ENCODE measurements around the gene MS4A1. TPM values are rescaled to one million over a fixed set of nuclear protein-coding genes. Genes with fewer than 3 reads are reported as not detected.

The MS4A1 gene
- total RNA-seq, 1 donor from 2014 or later, result not detected

DNA sequence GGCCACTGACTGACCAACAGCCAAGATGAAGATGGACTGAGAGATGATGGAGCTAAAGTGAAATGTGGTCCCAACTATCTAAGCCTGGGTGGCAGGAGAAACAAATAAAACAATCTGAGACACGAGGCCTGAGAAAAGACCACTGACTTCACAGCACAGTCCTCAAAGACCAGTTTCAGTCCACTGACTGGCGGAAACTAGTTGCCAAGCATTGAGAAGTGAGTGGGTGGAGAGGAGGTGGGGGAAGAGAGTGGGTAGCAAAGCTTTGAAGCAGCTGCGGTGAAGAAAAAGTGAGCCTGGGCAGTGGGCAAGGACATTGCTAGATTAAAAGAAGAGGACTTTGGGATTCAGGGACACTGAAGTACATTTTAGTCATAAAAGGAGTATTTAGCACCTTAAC, 1.9 kb downstream of the MS4A1 start:
- no peak for DNase-seq (ENCODE audit: low spot score)
- Mint-ChIP-seq H3K9me3 (ENCODE audit: unreplicated experiment) (no peaks in the 10 kb centered on the region), H3K27me3 (ENCODE audit: unreplicated experiment) (peaks cover 1% of the 10 kb centered on the region), H3K4me1 (ENCODE audit: unreplicated experiment) (no peaks in the 10 kb centered on the region), H3K4me3 (ENCODE audit: unreplicated experiment) (no peak overlapping the region), H3K27ac (ENCODE audit: unreplicated experiment) (no peak overlapping the region), H3K36me3 (ENCODE audit: low read depth, unreplicated experiment) (no peaks in the 10 kb centered on the region)
- TF ChIP-seq, protein P1, sequence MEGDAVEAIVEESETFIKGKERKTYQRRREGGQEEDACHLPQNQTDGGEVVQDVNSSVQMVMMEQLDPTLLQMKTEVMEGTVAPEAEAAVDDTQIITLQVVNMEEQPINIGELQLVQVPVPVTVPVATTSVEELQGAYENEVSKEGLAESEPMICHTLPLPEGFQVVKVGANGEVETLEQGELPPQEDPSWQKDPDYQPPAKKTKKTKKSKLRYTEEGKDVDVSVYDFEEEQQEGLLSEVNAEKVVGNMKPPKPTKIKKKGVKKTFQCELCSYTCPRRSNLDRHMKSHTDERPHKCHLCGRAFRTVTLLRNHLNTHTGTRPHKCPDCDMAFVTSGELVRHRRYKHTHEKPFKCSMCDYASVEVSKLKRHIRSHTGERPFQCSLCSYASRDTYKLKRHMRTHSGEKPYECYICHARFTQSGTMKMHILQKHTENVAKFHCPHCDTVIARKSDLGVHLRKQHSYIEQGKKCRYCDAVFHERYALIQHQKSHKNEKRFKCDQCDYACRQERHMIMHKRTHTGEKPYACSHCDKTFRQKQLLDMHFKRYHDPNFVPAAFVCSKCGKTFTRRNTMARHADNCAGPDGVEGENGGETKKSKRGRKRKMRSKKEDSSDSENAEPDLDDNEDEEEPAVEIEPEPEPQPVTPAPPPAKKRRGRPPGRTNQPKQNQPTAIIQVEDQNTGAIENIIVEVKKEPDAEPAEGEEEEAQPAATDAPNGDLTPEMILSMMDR (IDR thresholded peaks at IDR 0.05; ENCODE audit: unreplicated experiment), result no peak

DNA sequence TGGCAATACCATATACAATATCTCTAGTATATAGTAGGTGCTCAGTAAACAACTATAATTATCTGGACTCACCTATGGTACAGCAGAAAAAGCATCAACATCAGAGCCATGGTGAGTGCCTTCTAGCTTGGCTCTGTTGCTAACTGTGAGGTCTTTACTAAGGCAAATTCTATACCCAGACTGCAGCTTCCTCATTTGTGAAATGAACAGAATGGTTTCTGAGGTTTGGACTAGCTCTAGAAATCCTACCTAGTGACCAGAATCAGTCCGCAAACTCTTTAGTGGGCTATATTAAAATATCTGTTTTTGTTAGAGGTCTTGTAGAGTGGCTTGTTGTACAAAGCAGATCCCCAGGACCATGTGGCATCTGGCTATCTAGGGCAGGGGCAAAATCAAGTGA, 3.7 kb downstream of the MS4A1 start:
- DNase-seq (ENCODE audit: low spot score), result no peak
- Mint-ChIP-seq H3K27me3 (ENCODE audit: unreplicated experiment) (peaks cover 2% of the 10 kb centered on the region), H3K36me3 (ENCODE audit: low read depth, unreplicated experiment) (no peaks in the 10 kb centered on the region), H3K4me1 (ENCODE audit: unreplicated experiment) (no peaks in the 10 kb centered on the region), H3K27ac (ENCODE audit: unreplicated experiment) (no peak overlapping the region), H3K9me3 (ENCODE audit: unreplicated experiment) (no peaks in the 10 kb centered on the region), H3K4me3 (ENCODE audit: unreplicated experiment) (no peak overlapping the region)
- TF ChIP-seq, protein P1 (IDR thresholded peaks at IDR 0.05; ENCODE audit: unreplicated experiment), result no peak

DNA sequence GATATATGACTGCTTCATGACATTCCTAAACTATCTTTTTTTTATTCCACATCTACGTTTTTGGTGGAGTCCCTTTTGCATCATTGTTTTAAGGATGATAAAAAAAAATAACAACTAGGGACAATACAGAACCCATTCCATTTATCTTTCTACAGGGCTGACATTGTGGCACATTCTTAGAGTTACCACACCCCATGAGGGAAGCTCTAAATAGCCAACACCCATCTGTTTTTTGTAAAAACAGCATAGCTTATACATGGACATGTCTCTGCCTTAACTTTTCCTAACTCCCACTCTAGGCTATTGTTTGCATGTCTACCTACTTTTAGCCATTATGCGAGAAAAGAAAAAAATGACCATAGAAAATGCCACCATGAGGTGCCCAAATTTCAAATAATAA, 13.2 kb downstream of the MS4A1 start:
- H3K36me3 Mint-ChIP-seq (ENCODE audit: low read depth, unreplicated experiment), result no peaks in the 10 kb centered on the region
- no peaks in the 10 kb centered on the region for H3K9me3 Mint-ChIP-seq (ENCODE audit: unreplicated experiment)
- peaks cover 2% of the 10 kb centered on the region for H3K4me1 Mint-ChIP-seq (ENCODE audit: unreplicated experiment)

DNA sequence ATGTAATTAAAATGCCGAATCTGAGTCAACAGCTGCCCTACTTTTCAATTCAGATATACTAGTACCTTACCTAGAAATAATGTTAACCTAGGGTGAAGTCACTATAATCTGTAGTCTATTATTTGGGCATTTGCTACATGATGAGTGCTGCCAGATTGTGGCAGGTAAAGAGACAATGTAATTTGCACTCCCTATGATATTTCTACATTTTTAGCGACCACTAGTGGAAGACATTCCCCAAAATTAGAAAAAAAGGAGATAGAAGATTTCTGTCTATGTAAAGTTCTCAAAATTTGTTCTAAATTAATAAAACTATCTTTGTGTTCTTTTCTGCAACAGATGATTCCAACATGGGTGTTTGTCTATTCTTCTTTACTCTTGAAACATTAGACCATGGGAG, 14.1 kb downstream of the MS4A1 start:
- TF ChIP-seq, protein P1 (IDR thresholded peaks at IDR 0.05; ENCODE audit: unreplicated experiment), result no peak
- H3K36me3 Mint-ChIP-seq (ENCODE audit: low read depth, unreplicated experiment), result no peaks in the 10 kb centered on the region
- no peak overlapping the region for H3K27ac Mint-ChIP-seq (ENCODE audit: unreplicated experiment)
- no peak for DNase-seq (ENCODE audit: low spot score)
- H3K27me3 Mint-ChIP-seq (ENCODE audit: unreplicated experiment), result no peaks in the 10 kb centered on the region
- no peak overlapping the region for H3K4me3 Mint-ChIP-seq (ENCODE audit: unreplicated experiment)
- no peaks in the 10 kb centered on the region for H3K9me3 Mint-ChIP-seq (ENCODE audit: unreplicated experiment)
- H3K4me1 Mint-ChIP-seq (ENCODE audit: unreplicated experiment), result peaks cover 2% of the 10 kb centered on the region

More for the DNA sequence above, 13.2 kb downstream of the MS4A1 start:
- Mint-ChIP-seq H3K4me3 (ENCODE audit: unreplicated experiment) (no peak overlapping the region), H3K27ac (ENCODE audit: unreplicated experiment) (no peak overlapping the region), H3K27me3 (ENCODE audit: unreplicated experiment) (no peaks in the 10 kb centered on the region)
- TF ChIP-seq, protein P1 (IDR thresholded peaks at IDR 0.05; ENCODE audit: unreplicated experiment), result no peak
- DNase-seq (ENCODE audit: low spot score), result no peak

DNA sequence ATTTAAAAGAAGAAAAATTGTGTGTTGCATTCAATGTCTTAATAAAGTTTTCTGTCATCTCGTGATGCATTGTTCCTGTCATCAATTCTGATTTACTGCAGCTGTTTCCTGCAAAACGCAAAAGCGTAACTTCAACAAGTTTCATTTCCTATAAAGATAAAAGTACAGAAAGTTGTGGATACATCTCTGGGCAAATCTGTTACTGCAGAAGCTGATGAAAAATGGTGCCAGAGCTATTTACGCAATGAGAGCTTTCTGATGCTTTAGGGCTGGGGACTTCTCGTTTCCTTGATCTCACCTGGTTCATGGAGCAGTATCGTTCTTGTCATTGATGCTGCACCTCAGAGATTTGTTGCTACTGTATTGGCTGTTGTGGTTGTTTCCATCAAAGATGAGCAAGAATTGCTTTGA, 21.4 kb downstream of the MS4A1 start:
- H3K9me3 Mint-ChIP-seq (ENCODE audit: unreplicated experiment), result no peaks in the 10 kb centered on the region
- DNase-seq (ENCODE audit: low spot score), result no peak
- H3K4me1 Mint-ChIP-seq (ENCODE audit: unreplicated experiment), result no peaks in the 10 kb centered on the region
- TF ChIP-seq, protein P1 (IDR thresholded peaks at IDR 0.05; ENCODE audit: unreplicated experiment), result no peak
- H3K4me3 Mint-ChIP-seq (ENCODE audit: unreplicated experiment), result no peak overlapping the region
- no peak overlapping the region for H3K27ac Mint-ChIP-seq (ENCODE audit: unreplicated experiment)
- no peaks in the 10 kb centered on the region for H3K36me3 Mint-ChIP-seq (ENCODE audit: low read depth, unreplicated experiment)
- no peaks in the 10 kb centered on the region for H3K27me3 Mint-ChIP-seq (ENCODE audit: unreplicated experiment)

Data from endothelial cell (in vitro differentiated cells).